B cell (primary cell): Measurements from ENCODE around the gene FHL1. TPM values are rescaled to one million over a fixed set of nuclear protein-coding genes. Genes with fewer than 3 reads are reported as not detected.

Experiments
- ATAC-seq: fragments of 200-7000 bp; cut with Tn5 transposase; one replicate; pipeline ENCODE4 v1.10.0; 2021; ENCODE audit warnings: low read depth, mild to moderate bottlenecking, moderate number of reproducible peaks, moderate library complexity
- CTCF ChIA-PET: fragments of 350-600 bp; sonication (Branson Sonifier 250); formaldehyde crosslinking; loops from one replicate; lab custom pipeline; 2021; ENCODE audit warnings: antibody characterized with exemption, inconsistent platforms; lab: Charles Lee
- POLR2A ChIA-PET: fragments of 350-600 bp; sonication (Branson Sonifier 250); formaldehyde crosslinking; loops from one replicate; lab custom pipeline; 2021; ENCODE audit warnings: antibody characterized with exemption; lab: Charles Lee
- DNase-seq: peaks from one replicate; pipeline ENCODE4 v3.0.0; 2013
- H2AFZ ChIP-seq: 2 replicates; pipeline ENCODE4 v1.6.1; 2012; ENCODE audit warnings: mild to moderate bottlenecking, low read depth, low read length; ENCODE audit not compliant: insufficient read depth, poor library complexity, severe bottlenecking
- H3K27ac ChIP-seq, 2 donors: 1 replicate in 1 of 2; 2 replicates in 1 of 2; pipeline ENCODE4 v1.5.1; 2012 to 2013; ENCODE audit warnings: low read length in 2 of 2, mild to moderate bottlenecking in 2 of 2, moderate library complexity in 1 of 2
- H3K27me3 ChIP-seq, 4 experiments: fragments of 200-600 bp in 1 of 4; sonication (generic) in 1 of 4; replicated peaks in 1 of 4; 1 replicate in 2 of 4; 2 replicates in 2 of 4; pipeline versions ENCODE4 v1.6.1 to v1.7.0; 2013 to 2016; ENCODE audit warnings: low read length in 3 of 4, mild to moderate bottlenecking in 2 of 4, mixed read lengths in 1 of 4, moderate library complexity in 1 of 4; ENCODE audit not compliant: insufficient read depth in 4 of 4, control insufficient read depth in 3 of 4; ENCODE audit errors: control extremely low read depth in 1 of 4
- H3K36me3 ChIP-seq, 2 experiments: replicated peaks in 1 of 2; 1 replicate in 1 of 2; 2 replicates in 1 of 2; pipeline versions ENCODE4 v1.6.1 to v1.7.1; 2013; ENCODE audit warnings: low read length in 1 of 2; ENCODE audit not compliant: insufficient read depth in 2 of 2, control insufficient read depth in 1 of 2; ENCODE audit errors: control extremely low read depth in 1 of 2, extremely low read depth in 1 of 2
- H3K4me1 ChIP-seq, 2 donors: fragments of 200-600 bp in 1 of 2; sonication (generic) in 1 of 2; 1 replicate in 1 of 2; 2 replicates in 1 of 2; pipeline versions ENCODE4 v1.5.1 to v1.6.1; 2013 to 2017; ENCODE audit warnings: low read length in 2 of 2; ENCODE audit not compliant: control insufficient read depth in 2 of 2, insufficient read depth in 2 of 2
- H3K4me2 ChIP-seq: replicated peaks from 2 replicates; pipeline ENCODE3; 2012; ENCODE audit warnings: mild to moderate bottlenecking, low read depth, low read length; ENCODE audit not compliant: poor library complexity, severe bottlenecking
- H3K4me3 ChIP-seq, 5 experiments: fragments of 200-600 bp in 1 of 5; sonication (generic) in 1 of 5; 1 replicate in 3 of 5; 2 replicates in 2 of 5; pipeline versions ENCODE4 v1.5.1 to v1.7.0; 2011 to 2016; ENCODE audit warnings: low read length in 4 of 5, mild to moderate bottlenecking in 4 of 5, low read depth in 2 of 5, control low read depth in 1 of 5, moderate library complexity in 1 of 5; ENCODE audit not compliant: insufficient read depth in 1 of 5; ENCODE audit errors: control extremely low read depth in 1 of 5, extremely low read depth in 1 of 5
- H3K79me2 ChIP-seq: fragments of 200-600 bp; sonication (generic); one replicate; pipeline ENCODE4 v1.6.0; 2016; ENCODE audit warnings: low read length; ENCODE audit not compliant: control insufficient read depth, insufficient read depth
- H3K9ac ChIP-seq: fragments of 200-600 bp; sonication (generic); 2 replicates; pipeline ENCODE4 v1.6.1; 2017; ENCODE audit warnings: mild to moderate bottlenecking, low read length, moderate library complexity
- H3K9me3 ChIP-seq, 3 donors: one replicate each; pipeline versions ENCODE4 v1.6.1 to v1.7.1; 2013; ENCODE audit warnings: low read length in 2 of 3; ENCODE audit not compliant: control insufficient read depth in 2 of 3, insufficient read depth in 1 of 3; ENCODE audit errors: control extremely low read depth in 1 of 3
- H4K20me1 ChIP-seq: 2 replicates; pipeline ENCODE4 v1.6.0; 2012; ENCODE audit warnings: mild to moderate bottlenecking, low read length; ENCODE audit not compliant: insufficient read depth, control insufficient read depth, poor library complexity, severe bottlenecking
- H3K27ac Mint-ChIP-seq: one replicate; pipeline ENCODE4 v1.8.0; 2021; ENCODE audit warnings: mixed read lengths
- H3K27me3 Mint-ChIP-seq: one replicate; pipeline ENCODE4 v1.8.0; 2021; ENCODE audit warnings: mixed read lengths
- H3K4me1 Mint-ChIP-seq: one replicate; pipeline ENCODE4 v1.8.0; 2021; ENCODE audit warnings: mixed read lengths
- H3K4me3 Mint-ChIP-seq: one replicate; pipeline ENCODE4 v1.8.0; 2021; ENCODE audit warnings: mixed read lengths
- H3K9me3 Mint-ChIP-seq: one replicate; pipeline ENCODE4 v1.8.0; 2022; ENCODE audit warnings: mixed read lengths; ENCODE audit not compliant: insufficient read depth
- EZH2 ChIP-seq: IDR thresholded peaks from 2 replicates; pipeline ENCODE4 v1.6.1; 2012; ENCODE audit warnings: borderline replicate concordance, low read depth, mild to moderate bottlenecking, moderate library complexity, low read length; ENCODE audit not compliant: insufficient read depth, poor library complexity, severe bottlenecking
- WGBS: methylation state at CpG from one replicate; pipeline ENCODE4 v1.1.5; 2013; ENCODE audit warnings: missing lambda C conversion rate; ENCODE audit not compliant: insufficient coverage; 5-methylcytosine and 5-hydroxymethylcytosine counted together
- intact Hi-C: fragments of 100-400 bp; cut with micrococcal nuclease; formaldehyde crosslinking; loops from one replicate; pipeline ENCODE4 v1.10.0; 2022
- polyA plus RNA-seq: library from polyadenylated mRNA; depleted of rRNA; stranded (reverse); fragments of >200 nt; gene quantifications from 2 replicates; pipeline ENCODE4 v1.2.3, GENCODE V29; 2012
- total RNA-seq, 2 donors: library from RNA; stranded (reverse); fragments of 120-200 nt in 1 of 2; gene quantifications; 1 replicate in 1 of 2; 2 replicates in 1 of 2; pipeline versions ENCODE4 v1.2.3 to v1.2.4, GENCODE V29; 2013 to 2022
- TF ChIP-seq, protein P1 (sequence below): fragments of 200-600 bp; IDR thresholded peaks from one replicate; pipeline ENCODE4 v1.8.0; 2022; ENCODE audit warnings: antibody characterized with exemption, mild to moderate bottlenecking

FHL1 gene
- total and polyA plus RNA-seq, 2 donors (not counting 1 experiment from before 2014, with no cell fraction given): 6.7 to 8.0 TPM

DNA sequence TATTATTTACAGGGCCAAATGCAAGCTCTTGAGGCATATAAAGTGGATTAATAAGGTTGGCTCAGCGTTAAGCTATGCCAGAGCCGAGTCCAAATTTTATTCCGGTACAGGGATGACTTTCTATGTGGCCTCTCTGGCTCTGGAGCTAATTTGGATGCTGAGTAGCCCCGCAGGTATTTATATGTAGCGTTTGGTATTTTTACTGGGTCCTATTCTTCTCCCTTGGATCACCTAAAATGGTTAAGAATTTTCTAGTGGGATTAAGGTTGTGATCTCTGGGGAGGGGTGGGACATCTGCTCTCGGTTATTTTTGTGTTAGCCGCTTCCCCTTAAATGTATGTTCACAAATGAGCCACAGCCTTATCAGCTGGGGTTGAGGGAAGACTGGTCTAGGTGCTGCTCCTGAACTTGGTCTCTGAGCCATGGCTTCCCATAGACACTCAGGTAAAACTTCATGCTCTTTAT is 49.4 kb downstream of the FHL1 start:
- 100% methylated on average over 3 of the region's 7 CpGs for WGBS
- ChIA-PET CTCF (no interaction called here), POLR2A (no interaction called here)
- no peaks in the 10 kb centered on the region for H4K20me1 ChIP-seq
- Mint-ChIP-seq H3K4me1 (peaks cover 26% of the 10 kb centered on the region), H3K27ac (no peak overlapping the region), H3K27me3 (no peaks in the 10 kb centered on the region), H3K9me3 (no peaks in the 10 kb centered on the region), H3K4me3 (no peak overlapping the region)
- no peaks in the 10 kb centered on the region for H3K36me3 ChIP-seq
- no peaks in the 10 kb centered on the region for H3K9me3 ChIP-seq
- H3K9ac ChIP-seq: no peak overlapping the region
- no peaks in the 10 kb centered on the region for H3K27me3 ChIP-seq
- H3K4me3 ChIP-seq: no peak overlapping the region
- ATAC-seq: no peak
- intact Hi-C loops: no loop called here
- peaks cover 14 to 19% of the 10 kb centered on the region in 2 donors for H3K4me1 ChIP-seq
- no peak for DNase-seq
- no peak overlapping the region for H3K27ac ChIP-seq
- no peak overlapping the region for H2AFZ ChIP-seq
- TF ChIP-seq, protein P1, sequence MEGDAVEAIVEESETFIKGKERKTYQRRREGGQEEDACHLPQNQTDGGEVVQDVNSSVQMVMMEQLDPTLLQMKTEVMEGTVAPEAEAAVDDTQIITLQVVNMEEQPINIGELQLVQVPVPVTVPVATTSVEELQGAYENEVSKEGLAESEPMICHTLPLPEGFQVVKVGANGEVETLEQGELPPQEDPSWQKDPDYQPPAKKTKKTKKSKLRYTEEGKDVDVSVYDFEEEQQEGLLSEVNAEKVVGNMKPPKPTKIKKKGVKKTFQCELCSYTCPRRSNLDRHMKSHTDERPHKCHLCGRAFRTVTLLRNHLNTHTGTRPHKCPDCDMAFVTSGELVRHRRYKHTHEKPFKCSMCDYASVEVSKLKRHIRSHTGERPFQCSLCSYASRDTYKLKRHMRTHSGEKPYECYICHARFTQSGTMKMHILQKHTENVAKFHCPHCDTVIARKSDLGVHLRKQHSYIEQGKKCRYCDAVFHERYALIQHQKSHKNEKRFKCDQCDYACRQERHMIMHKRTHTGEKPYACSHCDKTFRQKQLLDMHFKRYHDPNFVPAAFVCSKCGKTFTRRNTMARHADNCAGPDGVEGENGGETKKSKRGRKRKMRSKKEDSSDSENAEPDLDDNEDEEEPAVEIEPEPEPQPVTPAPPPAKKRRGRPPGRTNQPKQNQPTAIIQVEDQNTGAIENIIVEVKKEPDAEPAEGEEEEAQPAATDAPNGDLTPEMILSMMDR: no peak
- TF ChIP-seq EZH2: no peak
- H3K4me2 ChIP-seq: no peak overlapping the region
- H3K79me2 ChIP-seq: no peaks in the 10 kb centered on the region

GRCh38 chrX:136198010-136198409 is 50.7 kb downstream of the FHL1 start:
- H3K4me1 ChIP-seq: peaks cover 12 to 13% of the 10 kb centered on the region in 2 donors
- intact Hi-C loops: no loop called here
- Mint-ChIP-seq H3K27ac (no peak overlapping the region), H3K27me3 (no peaks in the 10 kb centered on the region), H3K9me3 (no peaks in the 10 kb centered on the region), H3K4me3 (no peak overlapping the region), H3K4me1 (peaks cover 17% of the 10 kb centered on the region)
- ChIA-PET POLR2A (interaction anchor here (0.7 kb wide), 1 partner anchor 97 kb away, joined by 5 read pairs; no protein-coding TSS in a partner anchor), CTCF (interaction anchor here (0.7 kb wide), 1 partner anchor 20 kb away, joined by 3 read pairs; no protein-coding TSS in a partner anchor)
- no peak overlapping the region for H3K4me2 ChIP-seq
- H3K27me3 ChIP-seq: no peaks in the 10 kb centered on the region
- H3K36me3 ChIP-seq: no peaks in the 10 kb centered on the region
- no peaks in the 10 kb centered on the region for H4K20me1 ChIP-seq
- H3K9ac ChIP-seq: no peak overlapping the region
- H3K79me2 ChIP-seq: no peaks in the 10 kb centered on the region
- TF ChIP-seq EZH2: no peak
- TF ChIP-seq, protein P1: no peak
- H2AFZ ChIP-seq: no peak overlapping the region
- no peaks in the 10 kb centered on the region for H3K9me3 ChIP-seq
- no peak overlapping the region for H3K27ac ChIP-seq
- ATAC-seq: no peak
- no peak for DNase-seq
- H3K4me3 ChIP-seq: no peak overlapping the region
